HFF-Myc (cell line): ENCODE data around the gene IL17RA.

Experiments
- DNase-seq: peaks from one replicate; pipeline ENCODE4 v3.0.0-alpha.2; 2011; ENCODE audit warnings: low read depth; ENCODE audit errors: extremely low read depth
- H3K4me3 ChIP-seq: replicated peaks from 2 replicates; pipeline ENCODE4 v1.5.1; 2011; ENCODE audit warnings: low read depth, mild to moderate bottlenecking, control low read depth, low read length
- CTCF ChIP-seq: IDR thresholded peaks from 2 replicates; pipeline ENCODE4 v1.5.1; 2012; ENCODE audit warnings: mild to moderate bottlenecking, low read depth, low read length, control low read depth; ENCODE audit errors: missing control alignments

Gene IL17RA

GRCh38 chr22:17093081-17093480 lies 8.3 kb downstream of the IL17RA start:
- TF ChIP-seq CTCF = no peak
- no peak overlapping the region for H3K4me3 ChIP-seq
- no peak for DNase-seq

- TF ChIP-seq CTCF = peak; percentile 59
- no peak for DNase-seq
- H3K4me3 ChIP-seq = no peak overlapping the region
Measured at GRCh38 chr22:17095538-17095937, 10.7 kb downstream of the IL17RA start.

- no peak overlapping the region for H3K4me3 ChIP-seq
- DNase-seq = no peak
- no peak for TF ChIP-seq CTCF
Measured at GRCh38 chr22:17096071-17096470, 11.3 kb downstream of the IL17RA start.

GRCh38 chr22:17097062-17097461 lies 12.3 kb downstream of the IL17RA start:
- H3K4me3 ChIP-seq = no peak overlapping the region
- TF ChIP-seq CTCF = no peak
- no peak for DNase-seq

- TF ChIP-seq CTCF = no peak
- no peak overlapping the region for H3K4me3 ChIP-seq
- DNase-seq = no peak
Measured at GRCh38 chr22:17097701-17098100, 12.9 kb downstream of the IL17RA start.

GRCh38 chr22:17098379-17098819 lies 13.6 kb downstream of the IL17RA start:
- DNase-seq = no peak
- H3K4me3 ChIP-seq = no peak overlapping the region
- no peak for TF ChIP-seq CTCF

- DNase-seq = no peak
- no peak for TF ChIP-seq CTCF
Measured at GRCh38 chr22:17100621-17101020, 15.8 kb downstream of the IL17RA start.

More at GRCh38 chr22:17100621-17101020, 15.8 kb downstream of the IL17RA start:
- H3K4me3 ChIP-seq = no peak overlapping the region
